ENCODE data around the gene KCTD16.

DNA sequence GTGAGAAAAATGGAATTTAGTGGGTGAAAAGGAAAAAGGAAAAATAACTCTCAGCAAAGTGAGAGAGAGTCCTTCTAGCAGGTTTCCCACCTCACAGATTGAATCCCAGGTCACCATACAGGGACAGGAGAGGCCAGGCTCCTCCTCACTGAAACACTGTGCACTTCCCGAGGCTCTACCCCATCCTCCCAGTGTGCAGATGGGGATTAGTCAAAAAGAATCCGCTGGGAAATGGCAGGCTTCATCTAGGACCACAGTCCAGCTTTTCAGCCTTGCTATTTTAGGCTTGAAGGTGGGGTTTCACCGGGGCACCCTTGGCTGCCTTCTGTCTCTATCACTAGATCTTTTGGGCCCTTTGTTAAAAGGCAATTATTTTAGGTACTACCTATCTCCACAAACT, 48.0 kb upstream of the KCTD16 start:
- TF ChIP-seq, protein P1, sequence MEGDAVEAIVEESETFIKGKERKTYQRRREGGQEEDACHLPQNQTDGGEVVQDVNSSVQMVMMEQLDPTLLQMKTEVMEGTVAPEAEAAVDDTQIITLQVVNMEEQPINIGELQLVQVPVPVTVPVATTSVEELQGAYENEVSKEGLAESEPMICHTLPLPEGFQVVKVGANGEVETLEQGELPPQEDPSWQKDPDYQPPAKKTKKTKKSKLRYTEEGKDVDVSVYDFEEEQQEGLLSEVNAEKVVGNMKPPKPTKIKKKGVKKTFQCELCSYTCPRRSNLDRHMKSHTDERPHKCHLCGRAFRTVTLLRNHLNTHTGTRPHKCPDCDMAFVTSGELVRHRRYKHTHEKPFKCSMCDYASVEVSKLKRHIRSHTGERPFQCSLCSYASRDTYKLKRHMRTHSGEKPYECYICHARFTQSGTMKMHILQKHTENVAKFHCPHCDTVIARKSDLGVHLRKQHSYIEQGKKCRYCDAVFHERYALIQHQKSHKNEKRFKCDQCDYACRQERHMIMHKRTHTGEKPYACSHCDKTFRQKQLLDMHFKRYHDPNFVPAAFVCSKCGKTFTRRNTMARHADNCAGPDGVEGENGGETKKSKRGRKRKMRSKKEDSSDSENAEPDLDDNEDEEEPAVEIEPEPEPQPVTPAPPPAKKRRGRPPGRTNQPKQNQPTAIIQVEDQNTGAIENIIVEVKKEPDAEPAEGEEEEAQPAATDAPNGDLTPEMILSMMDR (IDR thresholded peaks at IDR 0.05): no peak
- TF ChIP-seq EZH2 (IDR thresholded peaks at IDR 0.05; ENCODE audit: borderline replicate concordance, insufficient read depth, low read depth, low read length, poor library complexity, severe bottlenecking): no peak
